NCI-H526 (cell line): ENCODE data around the gene STAMBPL1.
A peak's percentile ranks its signal among the peaks of the same experiment; 100 is the strongest.
"Not testable (repeated sequence)": the region's sequence is repeated elsewhere in the genome, so short reads cannot be mapped to it uniquely, and the experiment has no call there.

Source experiments
- DNase-seq, 2 experiments: peaks; one replicate each; lab custom pipeline; 2025; lab: John Stamatoyannopoulos, UW

STAMBPL1 gene

GRCh38 chr10:88857831-88858230, 22.2 kb upstream of the STAMBPL1 start:
- no peak for DNase-seq

GRCh38 chr10:88858491-88858890, 21.6 kb upstream of the STAMBPL1 start:
- no peak for DNase-seq

GRCh38 chr10:88861036-88861435, 19.0 kb upstream of the STAMBPL1 start:
- no peak for DNase-seq

- peak in 1 of 2 experiments; percentile 2 for DNase-seq
Observed at GRCh38 chr10:88865281-88865876, 14.7 kb upstream of the STAMBPL1 start.

- no peak for DNase-seq
Observed at GRCh38 chr10:88866454-88866853, 13.6 kb upstream of the STAMBPL1 start.

- peak in 1 of 2 experiments; percentile 16 for DNase-seq
Observed at GRCh38 chr10:88870089-88870488, 10.0 kb upstream of the STAMBPL1 start.

GRCh38 chr10:88873757-88874156, 6.3 kb upstream of the STAMBPL1 start:
- DNase-seq: no peak

GRCh38 chr10:88874281-88874680, 5.8 kb upstream of the STAMBPL1 start:
- DNase-seq: no peak

GRCh38 chr10:88875081-88875480, 5.0 kb upstream of the STAMBPL1 start:
- DNase-seq: no peak

GRCh38 chr10:88877298-88877697, 2.7 kb upstream of the STAMBPL1 start:
- DNase-seq: no peak

- DNase-seq: peak; percentile 57 to 88
Observed at GRCh38 chr10:88880282-88881076, 434 bp downstream of the STAMBPL1 start.

GRCh38 chr10:88881320-88881719, 1.3 kb downstream of the STAMBPL1 start:
- DNase-seq: peak in 1 of 2 experiments; percentile 9

GRCh38 chr10:88881922-88882645, 2.0 kb downstream of the STAMBPL1 start:
- DNase-seq: peak in 1 of 2 experiments; percentile 25

- DNase-seq: not testable (repeated sequence)
Observed at GRCh38 chr10:88882646-88883447, 2.8 kb downstream of the STAMBPL1 start.

- peak; percentile 83 for DNase-seq
Observed at GRCh38 chr10:88883448-88883809, 3.4 kb downstream of the STAMBPL1 start.

GRCh38 chr10:88886557-88886956, 6.5 kb downstream of the STAMBPL1 start:
- peak; percentile 31 to 68 for DNase-seq

- no peak for DNase-seq
Observed at GRCh38 chr10:88888810-88889445, 8.9 kb downstream of the STAMBPL1 start.

GRCh38 chr10:88889559-88890337, 9.7 kb downstream of the STAMBPL1 start:
- peak in 1 of 2 experiments; percentile 9 for DNase-seq

- DNase-seq: no peak
Observed at GRCh38 chr10:88890681-88891381, 10.8 kb downstream of the STAMBPL1 start.
